DOHH2 (cell line): ENCODE results near the gene KIAA1549.

Source experiments
- CTCF ChIP-seq: fragments of 200-600 bp; sonication (generic); IDR thresholded peaks from one replicate; pipeline ENCODE4 v1.5.1; 2014; ENCODE audit warnings: antibody characterized with exemption, mild to moderate bottlenecking, low read depth, low read length; ENCODE audit not compliant: poor library complexity, severe bottlenecking
- EZH2phosphoT487 ChIP-seq: fragments of 200-600 bp; sonication (generic); IDR thresholded peaks from 2 replicates; pipeline ENCODE4 v1.6.1; 2017; ENCODE audit warnings: borderline replicate concordance, mild to moderate bottlenecking, antibody characterized with exemption, low read length, moderate library complexity, mixed read lengths

DNA sequence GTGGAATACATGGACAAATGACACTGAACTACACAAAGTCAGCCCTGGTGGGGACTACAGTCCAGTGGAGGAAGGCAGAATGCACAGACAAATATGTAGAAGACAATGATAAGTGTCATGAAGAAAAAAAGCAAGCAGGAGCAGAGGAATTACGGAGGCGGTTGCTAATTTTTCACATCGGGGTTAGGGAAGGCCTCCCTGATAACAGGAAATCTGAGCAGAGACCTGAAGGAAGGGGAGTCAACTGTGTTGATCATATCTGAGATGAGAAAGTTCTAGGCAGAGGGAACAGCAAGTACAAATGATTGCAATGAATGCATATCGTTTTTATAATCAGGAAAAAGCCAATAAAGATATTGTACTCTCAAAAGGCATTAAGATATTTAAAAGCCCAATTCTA lies 14.0 kb downstream of the KIAA1549 start:
- TF ChIP-seq CTCF = no peak
- TF ChIP-seq EZH2phosphoT487 = no peak
